Measurements from ENCODE around the gene GCNT1.

GCNT1 gene

DNA sequence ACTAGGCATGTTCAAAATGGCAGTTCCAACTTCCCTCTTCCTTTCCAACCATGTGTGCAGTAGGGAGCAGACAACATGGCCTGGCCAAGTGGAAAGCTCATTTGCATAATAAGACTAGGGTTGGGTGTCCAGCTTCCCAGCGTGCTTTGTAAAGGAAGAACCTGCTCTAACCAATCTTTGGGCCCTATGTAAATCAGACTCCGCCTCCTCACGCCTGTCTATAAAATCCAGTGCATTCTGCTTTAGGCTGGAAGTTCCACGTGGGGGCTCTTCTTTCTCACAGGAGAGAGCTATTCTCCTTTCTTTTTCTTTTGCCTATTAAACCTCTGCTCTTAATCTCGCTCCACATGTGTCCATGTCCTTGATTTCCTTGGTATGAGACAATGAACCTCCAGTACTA, 83.4 kb downstream of the GCNT1 start:
- no peak for DNase-seq

DNA sequence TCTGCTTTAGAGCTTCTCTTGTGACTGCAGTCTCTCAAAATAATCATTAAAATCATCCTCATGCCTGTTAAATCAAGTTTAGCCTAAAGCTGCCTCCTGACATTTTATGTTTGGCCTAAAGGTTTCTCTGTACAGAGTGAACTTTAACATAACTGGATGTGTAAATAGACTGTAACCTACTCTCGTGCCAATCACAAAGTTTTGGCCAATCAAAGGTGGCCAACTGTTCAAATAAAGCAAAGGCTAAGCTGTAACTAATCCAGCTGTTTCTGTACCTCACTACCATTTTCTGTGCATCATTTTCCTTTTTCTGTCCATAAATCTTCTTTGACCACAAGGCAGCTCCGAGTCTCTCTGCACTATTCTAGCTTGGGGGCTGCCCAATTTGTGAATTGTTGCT, 86.2 kb downstream of the GCNT1 start:
- no peak for DNase-seq

DNA sequence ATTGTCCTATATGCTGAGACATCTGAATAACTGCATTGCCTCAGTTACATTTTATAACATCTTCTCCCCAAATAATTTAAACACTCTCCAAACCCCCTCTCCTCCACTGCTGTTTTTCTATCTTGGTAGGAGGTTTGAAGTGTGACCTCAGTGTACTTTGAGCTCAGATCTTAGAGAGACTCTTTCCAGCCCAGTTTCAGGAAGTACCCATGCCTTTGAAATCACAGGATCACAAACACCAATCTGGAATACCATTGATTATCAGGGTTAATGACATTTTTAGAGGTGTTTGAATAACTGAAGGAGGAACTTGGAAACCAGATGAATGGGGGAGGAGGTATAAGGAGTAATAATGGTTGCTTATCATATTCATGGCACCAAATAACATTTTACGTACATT, 93.2 kb downstream of the GCNT1 start:
- no peak for DNase-seq

DNA sequence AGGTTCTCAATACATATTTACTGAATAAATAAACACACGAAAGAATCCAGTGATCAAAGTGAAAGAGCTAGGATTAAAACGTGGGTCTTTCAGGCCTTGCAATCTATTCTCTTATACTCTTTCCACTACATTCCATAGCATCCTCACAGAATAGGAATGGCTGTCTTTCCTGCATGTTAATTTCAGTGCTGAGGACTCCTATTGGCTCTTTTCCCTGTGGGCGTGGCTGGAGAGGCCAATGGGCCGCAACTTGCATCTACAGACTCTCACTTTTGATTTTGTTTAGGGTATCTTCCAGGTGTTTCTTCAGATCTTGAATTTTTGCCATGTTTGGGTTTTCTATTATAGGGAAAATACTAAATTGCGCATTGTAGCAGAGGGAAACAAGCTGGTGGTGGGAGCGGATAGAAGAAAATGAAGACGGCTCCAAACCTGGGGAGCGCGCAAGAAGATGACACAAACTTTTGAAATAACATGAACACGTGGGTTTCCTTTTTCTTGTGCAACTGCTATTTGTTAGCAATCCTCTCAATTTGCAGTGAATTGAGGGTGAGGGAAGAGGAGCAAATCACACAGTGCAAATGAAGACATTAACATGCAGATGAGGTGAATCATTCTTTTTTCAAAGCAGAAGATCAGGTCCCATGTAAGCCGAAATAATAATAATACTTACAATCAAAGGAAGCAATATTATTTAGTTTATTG, 93.9 kb downstream of the GCNT1 start:
- DNase-seq = no peak

DNA sequence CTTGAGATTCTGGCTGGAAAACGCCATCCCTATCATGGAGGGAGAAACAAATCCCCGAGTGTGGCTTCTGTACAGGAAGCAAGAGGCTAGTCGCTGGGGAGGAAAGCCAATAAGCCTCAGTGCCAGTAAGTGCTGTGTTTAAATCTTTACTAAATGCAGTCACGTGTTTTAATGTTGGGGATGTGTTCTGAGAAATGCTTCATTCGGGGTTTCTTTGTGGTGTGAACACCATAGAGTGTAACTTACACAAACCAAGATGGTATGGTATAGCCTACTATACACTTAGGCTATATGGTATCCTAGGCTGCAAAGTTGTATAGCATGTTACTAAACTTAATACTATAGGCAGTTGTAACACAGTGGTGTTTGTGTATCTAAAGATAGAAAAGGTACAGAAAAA, 94.7 kb downstream of the GCNT1 start:
- no peak for DNase-seq
